ENCODE measurements around the gene USP2. TPM values are rescaled to one million over a fixed set of nuclear protein-coding genes. Genes with fewer than 3 reads are reported as not detected.
A peak's percentile ranks its signal among the peaks of the same experiment; 100 is the strongest.

Gene USP2
- total RNA-seq, 1 experiment from 2014 or later = 5.7 TPM

- Histone ChIP-seq H3K27me3 (ENCODE audit: insufficient read depth, low read length) (no peaks in the 10 kb centered on the region), H3K79me2 (ENCODE audit: insufficient read depth, low read length) (peaks cover 8% of the 10 kb centered on the region; the same call in 1 of the 2 replicates), H3K18ac (ENCODE audit: insufficient read length, low read depth, low read length) (no peak overlapping the region), H2BK20ac (ENCODE audit: low read depth, low read length, poor library complexity, severe bottlenecking) (no peak overlapping the region), H2AK5ac (ENCODE audit: insufficient read length, low read length) (no peak overlapping the region), H2BK120ac (ENCODE audit: low read depth, low read length, poor library complexity, severe bottlenecking) (no peak overlapping the region), H4K5ac (ENCODE audit: insufficient read length, low read depth, low read length) (no peak overlapping the region), H4K91ac (ENCODE audit: insufficient read length, low read depth, low read length) (no peak overlapping the region), H3K4me1 (ENCODE audit: insufficient read depth, low read length) (peaks cover 9% of the 10 kb centered on the region; the same call in 1 of the 2 replicates), H3K9ac (ENCODE audit: extremely low read depth, insufficient read length, low read length) (no peak overlapping the region), H3K27ac (ENCODE audit: insufficient read length, low read depth, low read length) (no peak overlapping the region), H3K4me2 (ENCODE audit: insufficient read depth, insufficient read length, low read length) (no peak overlapping the region), H3K79me1 (ENCODE audit: insufficient read depth, low read depth, low read length, poor library complexity, severe bottlenecking) (no peaks in the 10 kb centered on the region), H3K23ac (ENCODE audit: insufficient read length, low read depth, low read length) (no peak overlapping the region), H2AFZ (ENCODE audit: low read length) (no peak overlapping the region), H4K8ac (replicated peaks; ENCODE audit: insufficient read length, low read depth, low read length) (no peak overlapping the region), H2BK15ac (ENCODE audit: low read depth, low read length) (no peak overlapping the region), H3T11ph (ENCODE audit: low read length) (no peak overlapping the region), H2BK5ac (ENCODE audit: insufficient read length, low read length) (no peak overlapping the region), H3K9me3 (ENCODE audit: control insufficient read depth, low read depth, low read length) (no peaks in the 10 kb centered on the region), H4K20me1 (ENCODE audit: control insufficient read depth, insufficient read depth, insufficient read length) (peaks cover 2% of the 10 kb centered on the region), H2BK12ac (ENCODE audit: insufficient read length, low read depth, low read length) (no peak overlapping the region), H3K56ac (ENCODE audit: insufficient read length, low read depth, low read length) (no peak overlapping the region), H3K4ac (ENCODE audit: low read depth, low read length) (no peak overlapping the region), H3K23me2 (ENCODE audit: insufficient read length, low read depth, low read length, poor library complexity, severe bottlenecking) (peaks cover 3% of the 10 kb centered on the region), H3K14ac (ENCODE audit: insufficient read depth, low read length) (no peak overlapping the region)
- Mint-ChIP-seq H3K4me1 (peaks cover 37 to 39% of the 10 kb centered on the region in 2 experiments), H3K36me3 (ENCODE audit: insufficient read depth in 1 of 3, low read depth in 3 of 3) (peaks cover 28 to 46% (median 39%) of the 10 kb centered on the region in 3 experiments), H3K4me3 (peak overlapping the region in 1 of 2 experiments; percentile 97; a peak in 2 of 5 replicates), H3K27me3 (ENCODE audit: low read depth) (peaks cover 1% of the 10 kb centered on the region), H3K9me3 (no peaks in the 10 kb centered on the region; a peak in 2 of 5 replicates), H3K27ac (peak overlapping the region in 2 of 3 experiments; percentile 7 to 64; a peak in 2 of 7 replicates)
- TF ChIP-seq CTCF (conservative IDR thresholded peaks at IDR 0.05) = no peak
- WGBS (ENCODE audit: extremely low coverage, insufficient read length, low lambda C conversion rate) = no CpG with 5 or more reads among the region's 4 CpGs
- no peak for DNase-seq
Observed at GRCh38 chr11:119418759-119419158, 37.3 kb upstream of the USP2 start.
